ENCODE measurements around the gene ACYP2.
"Not testable (repeated sequence)": the region's sequence is repeated elsewhere in the genome, so short reads cannot be mapped to it uniquely, and the experiment has no call there.

Gene ACYP2

GRCh38 chr2:54086157-54086556, 29.3 kb upstream of the ACYP2 start:
- TF ChIP-seq CTCF (conservative IDR thresholded peaks at IDR 0.05; ENCODE audit: low read depth, low read length): no peak
- DNase-seq (ENCODE audit: low read depth): no peak
- H3K4me3 ChIP-seq (ENCODE audit: low read length): no peak overlapping the region

- no peak overlapping the region for H3K4me3 ChIP-seq (ENCODE audit: low read length)
- DNase-seq (ENCODE audit: low read depth): no peak
- TF ChIP-seq CTCF (conservative IDR thresholded peaks at IDR 0.05; ENCODE audit: low read depth, low read length): no peak
Observed at GRCh38 chr2:54088191-54088634, 27.2 kb upstream of the ACYP2 start.

- H3K4me3 ChIP-seq (ENCODE audit: low read length): no peak overlapping the region
- no peak for DNase-seq (ENCODE audit: low read depth)
- TF ChIP-seq CTCF (conservative IDR thresholded peaks at IDR 0.05; ENCODE audit: low read depth, low read length): no peak
Observed at GRCh38 chr2:54088719-54089118, 26.7 kb upstream of the ACYP2 start.

GRCh38 chr2:54090521-54091117, 24.8 kb upstream of the ACYP2 start:
- TF ChIP-seq CTCF (conservative IDR thresholded peaks at IDR 0.05; ENCODE audit: low read depth, low read length): no peak
- H3K4me3 ChIP-seq (ENCODE audit: low read length): no peak overlapping the region
- DNase-seq (ENCODE audit: low read depth): no peak

- H3K4me3 ChIP-seq (ENCODE audit: low read length): no peak overlapping the region
- no peak for DNase-seq (ENCODE audit: low read depth)
- no peak for TF ChIP-seq CTCF (conservative IDR thresholded peaks at IDR 0.05; ENCODE audit: low read depth, low read length)
Observed at GRCh38 chr2:54092940-54093339, 22.5 kb upstream of the ACYP2 start.

GRCh38 chr2:54095406-54095805, 20.0 kb upstream of the ACYP2 start:
- DNase-seq (ENCODE audit: low read depth); H3K4me3 ChIP-seq (ENCODE audit: low read length): not testable (repeated sequence)

- DNase-seq (ENCODE audit: low read depth); H3K4me3 ChIP-seq (ENCODE audit: low read length): not testable (repeated sequence)
Observed at GRCh38 chr2:54096141-54096540, 19.3 kb upstream of the ACYP2 start.

- no peak for TF ChIP-seq CTCF (conservative IDR thresholded peaks at IDR 0.05; ENCODE audit: low read depth, low read length)
- no peak for DNase-seq (ENCODE audit: low read depth)
- H3K4me3 ChIP-seq (ENCODE audit: low read length): no peak overlapping the region
Observed at GRCh38 chr2:54097124-54097523, 18.3 kb upstream of the ACYP2 start.
